IMR-90 (cell line): ENCODE results near the gene DESI1. TPM values are rescaled to one million over a fixed set of nuclear protein-coding genes. Genes with fewer than 3 reads are reported as not detected.

ENCODE experiments used
- ATAC-seq: fragments of 200-7000 bp; cut with Tn5 transposase; 2 replicates; pipeline ENCODE4 v1.9.1; 2020; ENCODE audit warnings: low read depth, mild to moderate bottlenecking, moderate library complexity
- BruUV-seq: library from RNA; stranded (reverse); fragments of 400-500 nt; replicated peaks from 2 replicates; lab custom pipeline; 2021; lab: Mats Ljungman, UMichigan
- CTCF ChIA-PET: fragments of 300-600 bp; formaldehyde crosslinking; extraction: SDS; loops from one replicate; lab custom pipeline; 2021; ENCODE audit warnings: antibody characterized with exemption; lab: Yijun Ruan, JAX
- POLR2A ChIA-PET: fragments of 300-600 bp; sonication (Branson Sonifier 250); formaldehyde crosslinking; loops from one replicate; lab custom pipeline; 2022; ENCODE audit warnings: antibody characterized with exemption; ENCODE audit not compliant: unreplicated experiment; lab: Charles Lee
- DNase-seq: peaks from one replicate; pipeline ENCODE4 v3.0.0; 2013
- H2AFZ ChIP-seq: replicated peaks from 2 replicates; pipeline ENCODE3; 2013; ENCODE audit warnings: low read length, mild to moderate bottlenecking; ENCODE audit not compliant: poor library complexity
- H2AK5ac ChIP-seq: 2 replicates; pipeline ENCODE4 v1.6.1; 2013; ENCODE audit warnings: low read depth, low read length, inconsistent platforms
- H2AK9ac ChIP-seq: replicated peaks from 2 replicates; pipeline ENCODE3; 2013; ENCODE audit warnings: mild to moderate bottlenecking, low read depth, low read length, moderate library complexity; ENCODE audit not compliant: poor library complexity
- H2BK120ac ChIP-seq: 2 replicates; pipeline ENCODE4 v1.6.1; 2013; ENCODE audit warnings: low read depth, low read length, inconsistent platforms
- H2BK15ac ChIP-seq: 3 replicates; pipeline ENCODE4 v1.6.1; 2013; ENCODE audit warnings: low read depth, low read length, inconsistent platforms
- H2BK20ac ChIP-seq: 2 replicates; pipeline ENCODE4 v1.6.1; 2013; ENCODE audit warnings: low read depth, mild to moderate bottlenecking, inconsistent platforms, low read length, moderate library complexity
- H2BK5ac ChIP-seq: 2 replicates; pipeline ENCODE4 v1.6.1; 2013; ENCODE audit warnings: mild to moderate bottlenecking, low read depth, low read length, inconsistent platforms; ENCODE audit not compliant: poor library complexity, severe bottlenecking
- H3K14ac ChIP-seq: replicated peaks from 2 replicates; pipeline ENCODE4 v1.6.1; 2013; ENCODE audit warnings: low read depth, low read length, inconsistent platforms
- H3K18ac ChIP-seq: 2 replicates; pipeline ENCODE4 v1.6.1; 2013; ENCODE audit warnings: low read depth, low read length, control low read depth
- H3K23ac ChIP-seq: 2 replicates; pipeline ENCODE4 v1.6.1; 2013; ENCODE audit warnings: low read depth, low read length, inconsistent platforms
- H3K27ac ChIP-seq: 2 replicates; pipeline ENCODE4 v1.5.1; 2013; ENCODE audit warnings: mild to moderate bottlenecking, control low read depth, low read length; ENCODE audit not compliant: insufficient read depth
- H3K27me3 ChIP-seq: 2 replicates; pipeline ENCODE4 v1.6.1; 2013; ENCODE audit warnings: low read length; ENCODE audit not compliant: control insufficient read depth, insufficient read depth
- H3K36me3 ChIP-seq: 2 replicates; pipeline ENCODE4 v1.6.1; 2013; ENCODE audit warnings: low read length, mixed read lengths; ENCODE audit not compliant: control insufficient read depth, insufficient read depth
- H3K4ac ChIP-seq: 2 replicates; pipeline ENCODE4 v1.6.1; 2013; ENCODE audit warnings: low read depth, low read length, inconsistent platforms
- H3K4me1 ChIP-seq: 2 replicates; pipeline ENCODE4 v1.6.1; 2013; ENCODE audit warnings: low read length, mixed read lengths; ENCODE audit not compliant: control insufficient read depth, insufficient read depth
- H3K4me2 ChIP-seq: 2 replicates; pipeline ENCODE4 v1.6.1; 2013; ENCODE audit warnings: low read depth, mild to moderate bottlenecking, control low read depth, low read length, moderate library complexity
- H3K4me3 ChIP-seq: 2 replicates; pipeline ENCODE4 v1.5.1; 2013; ENCODE audit warnings: low read depth, mild to moderate bottlenecking, control low read depth, low read length, moderate library complexity; ENCODE audit not compliant: insufficient read depth
- H3K56ac ChIP-seq: 2 replicates; pipeline ENCODE4 v1.6.1; 2013; ENCODE audit warnings: low read length, inconsistent platforms; ENCODE audit not compliant: insufficient read depth; ENCODE audit errors: extremely low read depth
- H3K79me1 ChIP-seq, 2 experiments: 2 replicates each; pipeline ENCODE4 v1.6.1; 2013; ENCODE audit warnings: low read length in 2 of 2, inconsistent platforms in 1 of 2, low read depth in 1 of 2
- H3K9ac ChIP-seq: 2 replicates; pipeline ENCODE4 v1.6.1; 2013; ENCODE audit warnings: low read depth, low read length, control low read depth
- H3K9me1 ChIP-seq: 2 replicates; pipeline ENCODE4 v1.6.1; 2013; ENCODE audit warnings: low read length, inconsistent platforms; ENCODE audit not compliant: insufficient read depth
- H3K9me3 ChIP-seq: 2 replicates; pipeline ENCODE4 v1.6.1; 2013; ENCODE audit warnings: low read length; ENCODE audit not compliant: control insufficient read depth, insufficient read depth
- H4K20me1 ChIP-seq: 2 replicates; pipeline ENCODE4 v1.6.1; 2013; ENCODE audit warnings: low read length, inconsistent platforms; ENCODE audit not compliant: insufficient read depth
- H4K5ac ChIP-seq: 2 replicates; pipeline ENCODE4 v1.6.1; 2013; ENCODE audit warnings: mild to moderate bottlenecking, low read depth, low read length, control low read depth
- H4K8ac ChIP-seq, 2 experiments: 2 replicates each; pipeline ENCODE4 v1.6.1; 2013; ENCODE audit warnings: low read depth in 2 of 2, low read length in 2 of 2, control low read depth in 1 of 2, inconsistent platforms in 1 of 2
- H4K91ac ChIP-seq: 2 replicates; pipeline ENCODE4 v1.6.1; 2013; ENCODE audit warnings: low read depth, low read length, inconsistent platforms; ENCODE audit not compliant: insufficient read depth
- CEBPB ChIP-seq: IDR thresholded peaks from 2 replicates; pipeline ENCODE4 v1.6.1; 2012; ENCODE audit warnings: low read depth, low read length, improper control_type of control experiment
- FOS ChIP-seq: fragments of 150-350 bp; IDR thresholded peaks from 2 replicates; pipeline ENCODE4 v1.6.1; 2016; ENCODE audit warnings: low read depth, low read length
- MAFK ChIP-seq: IDR thresholded peaks from 2 replicates; pipeline ENCODE4 v1.6.1; 2012; ENCODE audit warnings: low read depth, low read length, improper control_type of control experiment
- MAZ ChIP-seq: IDR thresholded peaks from 2 replicates; pipeline ENCODE4 v1.6.1; 2012; ENCODE audit warnings: low read depth, mild to moderate bottlenecking, low read length, improper control_type of control experiment, moderate library complexity, borderline replicate concordance
- WGBS, 2 experiments: methylation state at CpG; one replicate each; pipeline versions ENCODE4 v1.1.5 to v1.1.7; 2013; ENCODE audit warnings: missing lambda C conversion rate in 2 of 2; ENCODE audit not compliant: insufficient read length in 1 of 2; ENCODE audit errors: extremely low coverage in 2 of 2; 5-methylcytosine and 5-hydroxymethylcytosine counted together
- dilution Hi-C: fragments of 300-500 bp; cut with HindIII; formaldehyde crosslinking; loops from one replicate; pipeline ENCODE4 v1.14.3; 2018; ENCODE audit warnings: low sequenced_read_pairs; ENCODE audit not compliant: unreplicated experiment
- in situ Hi-C: fragments of 300-500 bp; cut with MboI; formaldehyde crosslinking; loops from 3 replicates; pipeline ENCODE4 v1.14.3; 2019; ENCODE audit warnings: low sequenced_read_pairs, inconsistent platforms, mixed read lengths
- intact Hi-C: fragments of 100-400 bp; cut with micrococcal nuclease; formaldehyde crosslinking; loops from 2 replicates; pipeline ENCODE4 v1.10.0; 2022
- polyA plus RNA-seq, 3 experiments: library from polyadenylated mRNA; depleted of rRNA; stranded (reverse); fragments of >200 nt; gene quantifications; 2 replicates each; pipeline ENCODE4 v1.2.3, GENCODE V29; 2012; ENCODE audit warnings: low replicate concordance in 1 of 3
- total RNA-seq: library from RNA; depleted of rRNA; stranded (reverse); fragments of >200 nt; gene quantifications from 2 replicates; pipeline ENCODE4 v1.2.3, GENCODE V29; 2012
- TF ChIP-seq, protein P1 (sequence below): fragments of 150-350 bp; IDR thresholded peaks from 2 replicates; pipeline ENCODE4 v1.6.1; 2017; ENCODE audit warnings: mild to moderate bottlenecking, antibody characterized with exemption, low read length, low read depth

DESI1 gene
- total and polyA plus RNA-seq, 2 of the 4 experiments (the other 2 are of a cell fraction): 14.5 to 24.9 TPM

DNA sequence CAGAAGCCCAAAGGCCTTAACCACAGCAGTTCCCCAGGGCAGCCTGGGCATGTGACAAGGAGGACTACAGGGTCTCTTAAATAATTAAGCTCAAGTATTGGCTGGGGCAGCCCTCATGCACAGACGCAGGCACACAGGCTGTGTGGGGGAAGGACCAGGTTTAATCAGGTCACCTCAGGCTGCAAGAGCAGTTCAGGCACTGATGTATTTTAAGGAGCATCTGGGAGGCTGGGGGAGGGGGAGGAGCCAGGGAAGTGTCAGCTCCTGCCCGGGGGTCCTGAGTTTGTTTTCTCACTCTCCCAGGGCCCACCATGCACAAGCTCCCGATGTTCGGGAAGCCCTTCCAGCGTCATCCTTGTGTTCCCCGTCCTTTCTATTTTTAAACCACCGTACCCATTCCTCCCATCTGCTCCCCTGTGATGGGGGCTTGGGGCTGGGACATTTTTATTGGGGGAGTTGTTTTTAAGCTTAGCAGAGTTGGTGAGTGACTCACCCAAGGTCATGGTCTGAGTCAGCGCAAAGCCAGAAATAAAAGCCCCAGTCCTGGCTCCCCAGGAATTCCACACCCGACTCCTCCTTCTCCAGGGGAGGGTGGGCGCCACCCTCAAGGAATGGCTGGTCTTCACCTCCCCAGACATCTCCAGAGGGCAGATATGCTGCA is 57.7 kb downstream of the DESI1 start:
- peak overlapping the region; percentile 73 for H3K27ac ChIP-seq

More for the DNA sequence above, 57.7 kb downstream of the DESI1 start:
- H2BK15ac ChIP-seq: peak overlapping the region; percentile 98
- WGBS, 2 experiments: no CpG with 5 or more reads among the region's 10 CpGs
- peak overlapping the region; percentile 96 for H3K23ac ChIP-seq
- peak overlapping the region; percentile 94 for H3K4me2 ChIP-seq
- H2BK120ac ChIP-seq: peak overlapping the region; percentile 92
- H2AK5ac ChIP-seq: peak overlapping the region; percentile 98
- DNase-seq (peak; percentile 85), ATAC-seq (peak; percentile 57)
- no peaks in the 10 kb centered on the region for H3K27me3 ChIP-seq
- peak overlapping the region; percentile 60; the same call in 1 of the 2 replicates for H3K56ac ChIP-seq
- peaks cover 27% of the 10 kb centered on the region for H3K4me1 ChIP-seq
- H2BK5ac ChIP-seq: peak overlapping the region; percentile 93
- peak overlapping the region; percentile 77 for H3K18ac ChIP-seq
- H3K9me1 ChIP-seq: peaks cover 19% of the 10 kb centered on the region
- H3K4ac ChIP-seq: peak overlapping the region; percentile 98
- POLR2A ChIA-PET: no interaction called here
- peak overlapping the region; percentile 24 to 87 for H4K8ac ChIP-seq
- intact Hi-C loops: no loop called here
- peak overlapping the region; percentile 85 for H2AFZ ChIP-seq
- H2AK9ac ChIP-seq: peak overlapping the region; percentile 99
- BruUV-seq: no TSS peak
- peaks cover 3% of the 10 kb centered on the region; the same call in 1 of the 2 replicates for H3K36me3 ChIP-seq
- H4K91ac ChIP-seq: peak overlapping the region; percentile 96
- peak overlapping the region; percentile 98 for H2BK20ac ChIP-seq
- CTCF ChIA-PET: interaction anchor here (1.1 kb wide), 1 partner anchor 19 kb away, joined by 4 read pairs; the partner anchor contains the start of gene POLR3H
- H4K20me1 ChIP-seq: peaks cover 3% of the 10 kb centered on the region; the same call in 1 of the 2 replicates
- in situ Hi-C loops: no loop called here
- peak overlapping the region; percentile 21; the same call in 1 of the 2 replicates for H3K4me3 ChIP-seq
- peak overlapping the region; percentile 95 for H3K14ac ChIP-seq
- H3K9ac ChIP-seq: peak overlapping the region; percentile 37
- H3K9me3 ChIP-seq: no peaks in the 10 kb centered on the region
- H4K5ac ChIP-seq: peak overlapping the region; percentile 75
- peaks cover 14 to 70% of the 10 kb centered on the region in 2 experiments; a peak in 3 of 4 replicates for H3K79me1 ChIP-seq
- peak; percentile 52 for TF ChIP-seq MAFK
- TF ChIP-seq MAZ: peak; percentile 88
- TF ChIP-seq FOS: peak; percentile 92
- TF ChIP-seq CEBPB: no peak
- TF ChIP-seq, protein P1, sequence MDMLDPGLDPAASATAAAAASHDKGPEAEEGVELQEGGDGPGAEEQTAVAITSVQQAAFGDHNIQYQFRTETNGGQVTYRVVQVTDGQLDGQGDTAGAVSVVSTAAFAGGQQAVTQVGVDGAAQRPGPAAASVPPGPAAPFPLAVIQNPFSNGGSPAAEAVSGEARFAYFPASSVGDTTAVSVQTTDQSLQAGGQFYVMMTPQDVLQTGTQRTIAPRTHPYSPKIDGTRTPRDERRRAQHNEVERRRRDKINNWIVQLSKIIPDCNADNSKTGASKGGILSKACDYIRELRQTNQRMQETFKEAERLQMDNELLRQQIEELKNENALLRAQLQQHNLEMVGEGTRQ: no peak
- dilution Hi-C loops: no loop called here
